ENCODE measurements around the gene RIBC2. TPM values are rescaled to one million over a fixed set of nuclear protein-coding genes. Genes with fewer than 3 reads are reported as not detected.

RIBC2 gene
- total RNA-seq, 1 experiment from 2014 or later, result 2.9 TPM

- ChIA-PET CTCF (no interaction called here), POLR2A (no interaction called here)
- no peaks in the 10 kb centered on the region for H3K9me3 ChIP-seq (ENCODE audit: control insufficient read depth, insufficient read depth, low read depth, low read length)
- in situ Hi-C loops (cut with HindIII; ENCODE audit: low pct_unique_long_range_greater_than_20kb, low sequenced_read_pairs) (no loop called here), intact Hi-C loops (cut with micrococcal nuclease; ENCODE audit: unreplicated experiment) (no loop called here)
- DNase-seq (ENCODE audit: low read depth, low spot score) (no peak), ATAC-seq (no peak)
- H3K4me1 ChIP-seq (ENCODE audit: control insufficient read depth, insufficient read depth, low read length), result peaks cover 8% of the 10 kb centered on the region
- no peaks in the 10 kb centered on the region for H3K36me3 ChIP-seq (ENCODE audit: control insufficient read depth, insufficient read depth, low read length)
- no peaks in the 10 kb centered on the region for H3K27me3 ChIP-seq (ENCODE audit: control insufficient read depth, insufficient read depth, low read length)
- no TSS peak for BruUV-seq (replicated peaks)
- TF ChIP-seq REST (IDR thresholded peaks at IDR 0.05; ENCODE audit: insufficient read depth in 1 of 2, low read depth in 2 of 2, low read length in 1 of 2), result no peak
- no peak for TF ChIP-seq SIN3A (IDR thresholded peaks at IDR 0.05; ENCODE audit: borderline replicate concordance, insufficient read depth, low read depth, low read length)
- TF ChIP-seq TCF7L2 (IDR thresholded peaks at IDR 0.05; ENCODE audit: low read depth, low read length), result no peak
- TF ChIP-seq POLR2AphosphoS5 (IDR thresholded peaks at IDR 0.05; ENCODE audit: low read depth, low read length), result no peak
- no peak for TF ChIP-seq CTCF (IDR thresholded peaks at IDR 0.05)
- no peak overlapping the region for H3K4me3 ChIP-seq (ENCODE audit: low read depth in 2 of 2, low read length in 2 of 2)
- no peak overlapping the region for H3K27ac ChIP-seq (ENCODE audit: low read length)
Measured at GRCh38 chr22:45418056-45418769, 4.7 kb downstream of the RIBC2 start.

- Histone ChIP-seq H3K4me3 (ENCODE audit: low read depth in 2 of 2, low read length in 2 of 2) (no peak overlapping the region), H3K36me3 (ENCODE audit: control insufficient read depth, insufficient read depth, low read length) (no peaks in the 10 kb centered on the region), H3K27me3 (ENCODE audit: control insufficient read depth, insufficient read depth, low read length) (no peaks in the 10 kb centered on the region), H3K9me3 (ENCODE audit: control insufficient read depth, insufficient read depth, low read depth, low read length) (no peaks in the 10 kb centered on the region), H3K27ac (ENCODE audit: low read length) (no peak overlapping the region), H3K4me1 (ENCODE audit: control insufficient read depth, insufficient read depth, low read length) (peaks cover 8% of the 10 kb centered on the region)
- CTCF ChIA-PET, result interaction anchor here (0.6 kb wide), 1 partner anchor 162 kb away, joined by 7 read pairs; no protein-coding TSS in a partner anchor
- intact Hi-C loops (cut with micrococcal nuclease; ENCODE audit: unreplicated experiment) (no loop called here), in situ Hi-C loops (cut with HindIII; ENCODE audit: low pct_unique_long_range_greater_than_20kb, low sequenced_read_pairs) (no loop called here)
- no TSS peak for BruUV-seq (replicated peaks)
- ATAC-seq (no peak), DNase-seq (ENCODE audit: low read depth, low spot score) (no peak)
- POLR2A ChIA-PET, result no interaction called here
- TF ChIP-seq REST (IDR thresholded peaks at IDR 0.05; ENCODE audit: insufficient read depth in 1 of 2, low read depth in 2 of 2, low read length in 1 of 2) (no peak), CTCF (IDR thresholded peaks at IDR 0.05) (no peak), TCF7L2 (IDR thresholded peaks at IDR 0.05; ENCODE audit: low read depth, low read length) (no peak), POLR2AphosphoS5 (IDR thresholded peaks at IDR 0.05; ENCODE audit: low read depth, low read length) (no peak), SIN3A (IDR thresholded peaks at IDR 0.05; ENCODE audit: borderline replicate concordance, insufficient read depth, low read depth, low read length) (no peak)
Measured at GRCh38 chr22:45418770-45419138, 5.3 kb downstream of the RIBC2 start.

Measured in Panc1 (cell line).